Measurements from ENCODE around the gene TECR.

- no peak for TF ChIP-seq CTCF (IDR thresholded peaks at IDR 0.05)
- no peak for TF ChIP-seq POLR2AphosphoS5 (IDR thresholded peaks at IDR 0.05)
Observed at GRCh38 chr19:14561249-14561648, 31.9 kb downstream of the TECR start.
